GM18909 (cell line): ENCODE results near the gene ESR2.
"Not testable (repeated sequence)": the region's sequence is repeated elsewhere in the genome, so short reads cannot be mapped to it uniquely, and the experiment has no call there.

Experiments
- ATAC-seq: cut with Tn5 transposase; IDR thresholded peaks from one replicate; pipeline ENCODE4 v1.9.1; 2021; ENCODE audit warnings: mild to moderate bottlenecking; ENCODE audit not compliant: unreplicated experiment, poor library complexity

The ESR2 gene

DNA sequence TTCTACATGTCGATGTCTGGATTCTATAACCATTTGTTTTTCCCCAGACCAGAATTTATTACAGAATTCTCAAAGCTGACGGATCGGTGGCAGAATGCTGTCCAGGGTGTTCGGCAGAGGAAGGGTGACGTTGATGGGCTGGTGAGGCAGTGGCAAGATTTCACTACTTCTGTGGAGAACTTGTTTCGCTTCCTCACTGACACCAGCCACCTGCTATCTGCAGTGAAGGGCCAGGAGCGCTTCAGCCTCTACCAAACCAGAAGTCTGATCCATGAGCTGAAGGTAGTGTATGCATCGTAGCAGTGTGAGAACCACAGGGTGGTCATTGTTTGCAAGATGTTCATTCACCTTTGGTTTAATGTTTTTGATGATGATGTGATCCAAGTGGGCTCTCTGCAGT lies 124.0 kb downstream of the ESR2 start:
- ATAC-seq, result no peak

- ATAC-seq, result no peak
Observed at GRCh38 chr14:64159588-64159987, 134.6 kb downstream of the ESR2 start.

DNA sequence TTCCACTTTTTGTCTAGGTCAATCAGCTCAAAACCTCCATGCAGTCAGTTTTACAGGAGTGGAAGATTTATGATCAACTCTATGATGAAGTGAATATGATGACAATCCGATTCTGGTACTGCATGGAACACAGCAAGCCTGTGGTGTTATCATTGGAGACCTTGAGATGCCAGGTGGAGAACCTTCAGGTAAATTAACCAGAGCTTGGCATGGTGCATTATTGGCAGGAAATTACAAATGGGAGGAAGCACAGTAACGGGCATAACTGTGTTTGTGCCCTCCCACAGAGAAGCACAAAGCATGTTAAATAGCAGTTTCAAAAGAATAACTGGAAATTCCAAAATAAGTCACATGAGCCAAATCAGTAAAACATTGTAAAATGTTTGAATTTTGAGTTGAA lies 135.6 kb downstream of the ESR2 start:
- no peak for ATAC-seq

GRCh38 chr14:64149921-64150320 lies 144.2 kb downstream of the ESR2 start:
- ATAC-seq, result no peak

- ATAC-seq, result no peak
Observed at GRCh38 chr14:64147126-64147790, 146.9 kb downstream of the ESR2 start.

DNA sequence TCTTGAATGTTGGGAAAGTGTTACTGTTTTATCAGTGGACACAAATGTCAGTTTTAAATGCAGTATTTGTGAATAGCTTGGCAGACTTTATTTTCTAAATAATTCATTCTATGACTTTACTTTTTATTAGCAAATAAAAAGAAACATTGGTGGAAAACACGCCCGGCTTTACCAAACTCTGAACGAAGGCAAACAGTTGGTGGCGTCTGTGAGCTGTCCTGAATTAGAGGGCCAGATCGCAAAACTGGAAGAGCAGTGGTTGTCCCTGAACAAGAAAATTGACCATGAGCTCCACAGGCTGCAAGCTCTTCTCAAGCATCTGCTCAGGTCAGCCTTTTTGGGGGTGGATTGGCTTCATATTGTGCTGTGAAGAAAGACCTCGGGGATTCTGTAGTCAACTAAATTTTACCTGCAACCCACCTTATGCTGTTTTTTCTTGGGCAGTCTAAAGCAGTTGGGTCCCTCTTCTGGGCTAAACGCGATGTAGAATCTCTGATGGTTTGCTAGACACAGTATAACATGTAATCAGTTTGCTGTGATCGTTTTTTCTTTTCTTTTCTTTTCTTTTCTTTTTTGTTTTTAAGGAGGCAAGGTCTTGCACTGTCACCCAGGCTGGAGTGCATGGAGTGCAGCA lies 156.4 kb downstream of the ESR2 start:
- ATAC-seq, result no peak

DNA sequence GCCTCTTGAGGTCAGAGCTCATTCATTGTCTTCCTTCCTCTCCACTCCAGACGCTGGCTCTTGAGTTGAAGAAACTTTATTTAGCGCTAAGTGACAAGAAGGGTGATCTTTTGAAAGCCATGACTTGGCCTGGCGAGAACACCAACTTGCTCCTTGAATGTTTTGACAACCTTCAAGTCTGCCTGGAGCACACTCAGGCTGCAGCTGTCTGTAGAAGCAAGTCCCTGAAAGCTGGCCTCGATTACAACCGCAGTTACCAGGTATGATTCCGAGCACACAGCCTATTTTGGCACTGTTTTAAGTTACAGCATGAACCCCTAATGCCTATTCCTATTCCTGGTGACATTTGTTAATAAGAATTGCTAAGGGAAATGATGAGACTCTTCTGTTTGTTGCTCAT lies 167.6 kb downstream of the ESR2 start:
- no peak for ATAC-seq

DNA sequence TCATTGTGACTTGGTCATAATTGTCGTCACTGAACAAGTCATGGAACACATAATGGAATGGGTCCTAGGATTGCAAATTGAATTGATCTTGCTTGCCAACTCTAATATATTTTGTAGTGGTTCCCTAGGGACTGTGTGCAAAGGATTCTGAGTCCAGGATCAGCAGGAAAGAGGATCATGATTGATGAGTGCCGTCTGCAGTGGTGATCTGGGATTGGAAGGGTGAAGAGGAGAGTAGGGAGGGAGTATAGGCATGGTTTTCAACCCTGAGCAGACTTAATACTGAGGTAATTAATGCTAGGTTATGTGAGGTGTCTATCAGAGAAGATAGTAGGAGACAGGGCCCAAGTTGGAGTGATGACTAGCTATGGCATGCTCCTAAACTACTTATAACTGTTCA lies 168.9 kb downstream of the ESR2 start:
- no peak for ATAC-seq

GRCh38 chr14:64123241-64123822 lies 170.8 kb downstream of the ESR2 start:
- ATAC-seq, result no peak

DNA sequence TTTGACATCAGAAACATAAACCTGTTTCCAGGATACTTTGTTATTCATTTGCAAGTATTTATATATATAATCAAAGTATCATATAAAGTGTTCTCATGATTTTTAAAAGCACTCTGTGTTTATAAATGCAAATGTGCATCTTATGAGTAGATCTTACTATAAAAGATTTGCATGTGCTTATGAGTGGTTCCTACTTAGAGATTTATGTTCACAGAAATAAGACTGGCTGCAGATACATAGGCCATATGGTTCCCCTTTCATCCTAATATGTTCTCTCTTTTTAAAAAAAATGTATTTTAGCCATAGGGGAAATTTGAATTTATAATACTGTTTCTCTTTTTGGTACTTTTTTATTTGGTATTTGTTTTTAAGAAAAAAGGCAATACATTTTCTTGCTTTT lies 174.2 kb downstream of the ESR2 start:
- ATAC-seq, result no peak

DNA sequence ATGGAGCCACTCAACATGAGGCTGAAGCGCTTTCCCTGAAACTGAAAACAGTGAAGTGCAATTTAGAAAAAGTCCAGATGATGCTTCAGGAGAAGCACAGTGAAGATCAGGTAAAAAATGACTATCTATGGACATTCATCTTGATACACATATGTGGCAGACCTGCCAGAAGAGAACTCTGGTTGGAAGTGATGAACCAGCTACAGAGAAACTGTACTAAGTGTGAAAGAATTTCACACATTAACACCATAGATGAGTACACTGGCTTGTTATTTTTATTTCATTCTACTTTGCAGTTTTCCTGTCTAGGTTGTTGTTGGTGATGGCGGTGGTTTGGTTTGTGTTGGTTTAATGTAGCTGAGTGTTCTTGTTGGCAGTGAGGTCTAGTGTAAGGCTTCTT lies 174.7 kb downstream of the ESR2 start:
- ATAC-seq, result no peak

DNA sequence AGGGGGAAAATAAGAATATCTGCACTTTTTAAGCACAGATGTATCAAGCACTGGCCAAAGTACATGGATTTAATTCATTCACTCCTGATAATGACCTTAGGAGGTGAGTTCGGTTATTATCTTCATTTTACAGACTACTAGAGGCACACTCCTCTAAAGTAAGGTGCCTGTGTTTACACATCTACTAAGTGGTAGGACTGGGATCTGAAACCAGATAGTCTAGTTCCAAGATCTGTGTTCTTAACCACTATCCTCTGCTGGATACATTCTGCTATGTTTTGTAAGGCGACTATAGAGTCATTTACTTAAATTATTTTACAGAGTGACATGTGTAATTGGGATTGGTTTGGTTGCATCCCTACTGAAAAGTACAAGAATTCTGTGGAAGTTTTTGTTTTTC lies 175.3 kb downstream of the ESR2 start:
- no peak for ATAC-seq

DNA sequence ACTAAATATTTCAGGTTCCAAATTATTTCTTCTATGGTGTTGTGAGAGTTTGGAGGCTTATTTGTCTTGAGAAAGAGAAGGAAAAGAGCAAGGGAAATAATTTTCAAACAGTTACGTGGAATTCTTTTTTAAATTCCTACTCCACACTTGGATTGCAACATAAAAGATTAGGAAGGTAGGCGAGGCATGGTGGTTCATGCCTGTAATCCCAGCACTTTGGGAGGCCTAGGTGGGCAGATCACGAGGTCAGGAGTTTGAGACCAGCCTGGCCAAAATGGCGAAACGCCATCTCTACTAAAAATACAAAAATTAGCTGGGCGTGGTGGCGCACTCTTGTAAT lies 175.8 kb downstream of the ESR2 start:
- ATAC-seq, result not testable (repeated sequence)

DNA sequence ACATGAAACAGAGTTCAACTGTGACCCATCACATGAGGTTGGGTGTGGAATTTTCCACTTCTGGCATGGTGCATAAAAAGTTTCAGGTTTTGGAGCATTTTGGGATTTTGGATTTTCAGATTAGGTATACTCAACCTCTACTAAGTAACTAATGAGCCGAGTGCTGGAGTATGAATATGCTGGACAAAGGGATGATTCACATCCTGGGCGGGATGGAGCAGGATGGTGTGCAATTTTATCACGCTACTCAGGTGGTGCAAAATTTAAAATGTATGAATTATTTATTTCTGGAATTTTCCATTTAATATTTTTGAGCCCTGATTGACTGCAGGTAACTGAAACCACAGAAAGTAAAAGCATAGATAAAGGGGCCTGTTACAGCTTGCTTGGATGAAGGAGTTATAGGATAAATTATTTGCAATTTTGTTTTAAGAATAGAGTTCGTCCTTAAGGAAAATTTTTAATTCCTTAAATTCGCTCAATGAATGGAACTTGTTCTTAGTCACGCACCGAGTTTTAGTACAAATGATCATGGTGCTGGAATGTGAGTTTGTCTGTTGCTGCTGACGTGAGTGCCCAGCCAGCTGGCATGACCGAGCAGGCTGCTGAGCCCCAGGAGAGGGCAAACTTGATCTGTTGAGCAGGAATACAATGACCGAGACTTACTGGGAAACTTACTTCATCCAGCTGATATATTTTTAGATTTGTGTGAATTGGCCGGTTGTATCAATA lies 176.3 kb downstream of the ESR2 start:
- ATAC-seq, result no peak

DNA sequence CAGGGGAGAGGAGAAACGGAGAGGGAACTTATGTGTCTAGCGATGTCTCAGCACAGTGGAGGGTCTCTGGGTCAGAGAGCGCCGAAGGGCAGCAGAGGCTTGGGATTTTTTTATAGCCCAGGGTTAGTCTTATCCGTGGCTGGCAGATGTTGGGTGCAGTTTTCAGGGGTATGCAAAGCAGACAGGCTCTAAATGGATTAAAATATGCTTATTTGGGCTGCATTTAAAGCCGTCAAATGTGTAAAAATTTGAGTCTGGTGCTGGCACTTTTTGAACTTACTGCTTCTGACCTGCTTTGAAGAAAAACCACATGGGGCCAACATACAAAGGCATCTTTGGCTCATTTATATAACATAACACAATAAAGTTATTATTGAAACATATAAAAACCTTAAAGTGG lies 178.8 kb downstream of the ESR2 start:
- no peak for ATAC-seq

DNA sequence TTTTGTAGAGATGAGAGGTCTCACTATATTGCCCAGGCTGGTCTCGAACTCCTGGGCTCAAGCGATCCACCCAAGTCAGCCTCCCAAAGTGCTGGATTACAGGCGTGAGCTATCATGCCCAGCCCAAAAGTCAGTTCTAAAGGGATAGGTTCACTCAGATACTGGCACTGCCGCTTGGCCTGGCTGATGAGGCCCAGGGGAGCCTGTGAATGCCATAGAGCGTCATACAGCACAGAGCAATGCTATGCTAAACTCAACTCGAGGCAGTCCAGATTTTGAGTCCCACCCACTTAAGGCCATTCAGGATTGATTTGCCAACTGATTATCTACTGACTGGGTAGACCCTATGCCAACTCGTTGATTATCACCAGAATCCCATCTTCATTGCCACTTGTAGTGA lies 179.4 kb downstream of the ESR2 start:
- ATAC-seq, result no peak

DNA sequence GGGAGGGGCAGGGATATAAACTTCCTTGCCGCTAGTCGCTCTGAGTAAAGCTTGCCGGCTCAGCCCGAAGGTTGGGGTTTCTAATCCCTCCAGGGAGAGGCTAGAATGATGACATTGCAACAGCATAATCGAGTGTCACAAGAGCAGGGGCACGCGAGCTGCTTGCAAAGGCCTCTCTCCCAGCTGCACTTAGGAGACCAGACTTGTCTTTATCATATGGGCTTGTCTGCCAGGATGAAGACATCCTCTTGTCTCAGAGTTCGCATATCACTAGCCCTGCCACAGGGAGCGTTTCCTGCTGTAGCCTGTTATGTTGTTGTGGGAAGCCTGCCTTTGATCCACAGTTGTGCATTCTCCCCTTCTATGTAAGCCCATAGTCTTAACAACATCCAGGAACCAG lies 180.0 kb downstream of the ESR2 start:
- ATAC-seq, result no peak

- ATAC-seq, result no peak
Observed at GRCh38 chr14:64112867-64113678, 181.1 kb downstream of the ESR2 start.

GRCh38 chr14:64110802-64111201 lies 183.4 kb downstream of the ESR2 start:
- ATAC-seq, result no peak

- no peak for ATAC-seq
Observed at GRCh38 chr14:64109819-64110554, 184.2 kb downstream of the ESR2 start.
